NB4 (cell line): ENCODE data around the gene BBS9.

Experiments
- DNase-seq: peaks from one replicate; pipeline ENCODE4 v3.0.0; 2010; ENCODE audit warnings: low read depth
- H3K4me3 ChIP-seq: one replicate; pipeline ENCODE4 v1.5.1; 2011; ENCODE audit warnings: mild to moderate bottlenecking, low read depth, low read length, moderate library complexity
- MYC ChIP-seq: IDR thresholded peaks from 2 replicates; pipeline ENCODE4 v1.6.1; 2011; ENCODE audit warnings: low read depth, low read length
- POLR2A ChIP-seq: IDR thresholded peaks from 2 replicates; pipeline ENCODE4 v1.6.1; 2011; ENCODE audit warnings: mild to moderate bottlenecking; ENCODE audit not compliant: insufficient read length; ENCODE audit errors: extremely low read depth
- TF ChIP-seq, protein P1 (sequence below): IDR thresholded peaks from 2 replicates; pipeline ENCODE4 v1.6.1; 2011; ENCODE audit warnings: low read depth, low read length
- TF ChIP-seq, protein P2 (sequence below): IDR thresholded peaks from one replicate; pipeline ENCODE4 v1.5.1; 2012; ENCODE audit warnings: low read depth, low read length

Gene BBS9

DNA sequence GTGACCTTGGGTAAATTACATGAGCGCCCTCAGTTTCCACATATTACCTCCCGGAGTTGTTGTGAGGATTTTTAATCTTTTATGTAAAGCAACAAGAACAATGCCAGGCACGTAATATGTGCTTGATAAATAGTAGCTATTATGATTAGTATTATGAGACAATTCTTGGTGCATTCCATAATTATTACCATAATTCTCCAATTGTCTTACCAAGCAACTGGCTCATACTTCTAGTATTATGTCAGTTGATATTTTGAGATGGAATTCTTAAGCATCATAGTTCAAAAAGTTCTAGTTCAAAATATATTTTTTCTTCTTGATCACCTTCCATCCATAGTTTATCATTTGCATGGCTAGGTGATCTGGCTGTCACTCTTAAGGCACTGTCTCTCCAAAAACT, 259.0 kb downstream of the BBS9 start:
- no peak overlapping the region for H3K4me3 ChIP-seq
- no peak for DNase-seq
- TF ChIP-seq, protein P1, sequence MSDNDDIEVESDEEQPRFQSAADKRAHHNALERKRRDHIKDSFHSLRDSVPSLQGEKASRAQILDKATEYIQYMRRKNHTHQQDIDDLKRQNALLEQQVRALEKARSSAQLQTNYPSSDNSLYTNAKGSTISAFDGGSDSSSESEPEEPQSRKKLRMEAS, result no peak
- TF ChIP-seq POLR2A (no peak), MYC (no peak)
- TF ChIP-seq, protein P2, sequence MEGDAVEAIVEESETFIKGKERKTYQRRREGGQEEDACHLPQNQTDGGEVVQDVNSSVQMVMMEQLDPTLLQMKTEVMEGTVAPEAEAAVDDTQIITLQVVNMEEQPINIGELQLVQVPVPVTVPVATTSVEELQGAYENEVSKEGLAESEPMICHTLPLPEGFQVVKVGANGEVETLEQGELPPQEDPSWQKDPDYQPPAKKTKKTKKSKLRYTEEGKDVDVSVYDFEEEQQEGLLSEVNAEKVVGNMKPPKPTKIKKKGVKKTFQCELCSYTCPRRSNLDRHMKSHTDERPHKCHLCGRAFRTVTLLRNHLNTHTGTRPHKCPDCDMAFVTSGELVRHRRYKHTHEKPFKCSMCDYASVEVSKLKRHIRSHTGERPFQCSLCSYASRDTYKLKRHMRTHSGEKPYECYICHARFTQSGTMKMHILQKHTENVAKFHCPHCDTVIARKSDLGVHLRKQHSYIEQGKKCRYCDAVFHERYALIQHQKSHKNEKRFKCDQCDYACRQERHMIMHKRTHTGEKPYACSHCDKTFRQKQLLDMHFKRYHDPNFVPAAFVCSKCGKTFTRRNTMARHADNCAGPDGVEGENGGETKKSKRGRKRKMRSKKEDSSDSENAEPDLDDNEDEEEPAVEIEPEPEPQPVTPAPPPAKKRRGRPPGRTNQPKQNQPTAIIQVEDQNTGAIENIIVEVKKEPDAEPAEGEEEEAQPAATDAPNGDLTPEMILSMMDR, result no peak

DNA sequence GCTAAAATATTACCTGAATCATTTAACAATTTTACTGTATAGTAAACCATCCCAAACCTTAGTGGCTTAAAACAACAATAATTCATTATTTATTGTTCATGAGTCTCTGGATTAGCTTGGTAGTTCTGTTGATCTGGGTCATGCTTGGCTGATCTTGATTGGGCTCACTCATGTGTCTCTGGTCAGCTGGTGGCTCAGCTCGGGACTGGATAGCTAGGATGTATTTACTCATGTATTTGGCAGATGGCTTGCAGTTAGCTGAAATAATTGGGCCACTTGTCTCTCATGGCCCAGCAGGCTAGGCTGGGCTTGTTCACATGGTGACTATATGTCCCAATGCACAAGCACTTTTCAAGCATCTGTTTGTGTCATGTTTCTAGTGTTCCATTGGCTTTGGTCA, 262.8 kb downstream of the BBS9 start:
- TF ChIP-seq MYC, result no peak
- TF ChIP-seq, protein P1, result no peak
- TF ChIP-seq, protein P2, result no peak
- no peak for TF ChIP-seq POLR2A
- no peak for DNase-seq
- H3K4me3 ChIP-seq, result no peak overlapping the region

DNA sequence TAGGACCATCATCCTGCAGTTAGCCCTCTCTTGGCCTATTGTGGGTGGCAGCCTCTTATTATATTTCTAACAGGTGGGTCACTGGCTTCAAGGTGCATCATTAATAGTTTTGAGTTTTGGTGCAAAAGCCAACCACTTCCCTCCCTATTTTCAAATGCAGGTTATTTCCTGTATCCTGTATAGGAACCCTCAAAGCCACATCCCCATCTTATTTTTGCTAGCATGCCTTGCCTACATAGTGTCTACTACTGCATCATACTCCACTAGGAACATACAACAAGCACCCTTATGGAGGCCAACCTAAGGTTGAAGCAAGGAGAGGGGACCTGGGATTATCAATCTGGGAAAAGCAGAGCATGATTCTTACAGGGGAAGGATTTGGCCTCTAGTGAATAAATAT, 264.4 kb downstream of the BBS9 start:
- H3K4me3 ChIP-seq, result no peak overlapping the region
- no peak for DNase-seq
- TF ChIP-seq, protein P2, result no peak
- TF ChIP-seq MYC, result no peak
- TF ChIP-seq, protein P1, result no peak
- TF ChIP-seq POLR2A, result no peak

DNA sequence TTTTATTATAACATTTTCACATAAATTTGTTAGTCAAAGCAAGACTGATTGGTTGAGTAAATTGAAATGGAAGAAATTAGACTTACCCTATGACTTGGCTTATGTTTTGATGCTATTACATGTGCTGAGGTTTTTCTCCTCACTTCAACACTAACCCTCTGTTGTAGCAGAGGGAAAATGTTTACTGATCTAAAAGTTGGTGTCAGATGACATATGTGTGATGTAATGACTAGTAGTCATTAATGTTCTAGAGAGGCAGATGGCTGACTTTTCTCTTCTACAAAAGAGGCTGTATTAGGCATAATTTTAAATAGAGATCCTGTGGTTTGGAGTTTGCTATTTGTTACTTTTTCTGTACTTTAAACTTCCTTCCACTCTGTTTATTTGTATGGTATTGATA, 266.0 kb downstream of the BBS9 start:
- H3K4me3 ChIP-seq, result no peak overlapping the region
- DNase-seq, result no peak
- TF ChIP-seq POLR2A (no peak), MYC (no peak)
- TF ChIP-seq, protein P1, result no peak
- TF ChIP-seq, protein P2, result no peak

DNA sequence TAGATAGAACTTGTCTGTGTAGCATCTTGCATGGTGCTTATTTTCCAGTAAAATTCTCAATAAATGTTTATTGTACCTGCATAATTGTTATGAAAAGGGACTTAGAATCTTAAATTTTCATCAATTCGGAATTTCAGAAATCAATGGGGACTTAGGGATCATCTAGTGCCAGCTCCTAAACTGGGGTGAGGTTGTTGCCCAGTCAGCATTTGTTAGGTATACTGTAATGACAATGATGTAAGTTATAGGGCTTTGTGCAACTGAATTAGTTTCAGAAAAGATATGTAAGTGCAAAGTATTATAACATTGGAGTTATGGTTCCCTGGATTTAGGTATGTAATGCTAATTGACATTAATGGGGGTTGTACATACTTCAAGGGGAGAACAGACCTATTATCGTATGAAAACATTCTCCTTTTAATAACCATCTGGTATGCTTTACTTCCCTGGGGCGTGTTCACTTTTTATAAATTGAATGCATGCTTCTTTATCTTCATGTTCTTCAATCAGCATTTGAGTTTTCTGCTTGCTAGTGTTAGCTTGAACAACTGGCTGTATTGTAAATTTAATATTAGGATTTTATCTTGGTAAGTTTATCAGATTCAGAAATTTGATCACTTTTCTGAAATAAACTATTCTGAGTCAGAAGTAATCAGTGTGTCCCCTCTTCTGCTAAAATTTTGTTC, 270.3 kb downstream of the BBS9 start:
- H3K4me3 ChIP-seq, result no peak overlapping the region
- DNase-seq, result no peak
- TF ChIP-seq MYC (no peak), POLR2A (no peak)
- TF ChIP-seq, protein P1, result no peak
- TF ChIP-seq, protein P2, result no peak

DNA sequence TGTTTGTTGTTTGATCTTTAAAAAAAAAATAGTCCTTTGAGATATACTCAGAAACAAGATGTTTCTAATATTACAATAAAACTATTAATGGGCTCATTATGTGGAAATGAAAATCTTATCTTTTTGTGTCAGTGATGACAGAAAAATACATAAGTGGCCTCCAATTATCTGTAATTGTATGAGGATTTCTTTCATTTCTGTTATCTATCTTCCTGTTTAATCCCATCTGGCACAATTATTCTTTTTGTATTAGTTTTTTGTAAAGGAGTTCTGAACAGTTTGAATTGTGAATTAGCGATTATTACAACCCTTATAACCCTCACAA, 270.8 kb downstream of the BBS9 start:
- TF ChIP-seq, protein P1, result no peak
- TF ChIP-seq, protein P2, result no peak
- TF ChIP-seq MYC, result no peak
- no peak for TF ChIP-seq POLR2A
- H3K4me3 ChIP-seq, result no peak overlapping the region
- no peak for DNase-seq
